NCI-H187 treated with DMSO at 0.1 percent for 48 hours (cell line): ENCODE data around the gene UST.
"Not testable (repeated sequence)": the region's sequence is repeated elsewhere in the genome, so short reads cannot be mapped to it uniquely, and the experiment has no call there.

ENCODE experiments used
- DNase-seq: peaks from one replicate; lab custom pipeline; 2025; lab: John Stamatoyannopoulos, UW

The UST gene

GRCh38 chr6:148898376-148899014 lies 151.7 kb downstream of the UST start:
- no peak for DNase-seq

- no peak for DNase-seq
Measured at GRCh38 chr6:148904896-148905870, 158.4 kb downstream of the UST start.

- no peak for DNase-seq
Measured at GRCh38 chr6:148905901-148906300, 159.1 kb downstream of the UST start.

- no peak for DNase-seq
Measured at GRCh38 chr6:148906386-148906785, 159.6 kb downstream of the UST start.

GRCh38 chr6:148907573-148907972 lies 160.7 kb downstream of the UST start:
- no peak for DNase-seq

GRCh38 chr6:148912252-148912651 lies 165.4 kb downstream of the UST start:
- no peak for DNase-seq

GRCh38 chr6:148915810-148916209 lies 169.0 kb downstream of the UST start:
- no peak for DNase-seq

GRCh38 chr6:148916485-148916884 lies 169.7 kb downstream of the UST start:
- not testable (repeated sequence) for DNase-seq

GRCh38 chr6:148924226-148925012 lies 177.6 kb downstream of the UST start:
- DNase-seq, result no peak

- no peak for DNase-seq
Measured at GRCh38 chr6:148925701-148926100, 178.9 kb downstream of the UST start.

GRCh38 chr6:148926478-148926877 lies 179.6 kb downstream of the UST start:
- no peak for DNase-seq

- no peak for DNase-seq
Measured at GRCh38 chr6:148927586-148927985, 180.8 kb downstream of the UST start.

GRCh38 chr6:148928811-148929210 lies 182.0 kb downstream of the UST start:
- DNase-seq, result no peak

- DNase-seq, result no peak
Measured at GRCh38 chr6:148932208-148932607, 185.4 kb downstream of the UST start.

GRCh38 chr6:148932731-148933130 lies 185.9 kb downstream of the UST start:
- no peak for DNase-seq

- DNase-seq, result peak; percentile 23
Measured at GRCh38 chr6:148934539-148934938, 187.7 kb downstream of the UST start.

- no peak for DNase-seq
Measured at GRCh38 chr6:148934961-148935360, 188.1 kb downstream of the UST start.

GRCh38 chr6:148935705-148936435 lies 189.0 kb downstream of the UST start:
- no peak for DNase-seq

GRCh38 chr6:148943451-148943850 lies 196.6 kb downstream of the UST start:
- no peak for DNase-seq

GRCh38 chr6:148944608-148945007 lies 197.8 kb downstream of the UST start:
- no peak for DNase-seq

GRCh38 chr6:148945301-148946021 lies 198.6 kb downstream of the UST start:
- DNase-seq, result no peak
